A673 (cell line): ENCODE results near the gene CNTNAP4.

Experiments
- EZH2 ChIP-seq: fragments of 200-600 bp; sonication (generic); IDR thresholded peaks from 2 replicates; pipeline ENCODE4 v1.6.1; 2017; ENCODE audit warnings: borderline replicate concordance, low read depth, mild to moderate bottlenecking, mixed read lengths, antibody characterized with exemption, low read length; ENCODE audit not compliant: poor library complexity, severe bottlenecking
- TF ChIP-seq, protein P1 (sequence below): fragments of 300-800, 200-600 bp; sonication (generic); conservative IDR thresholded peaks from 2 replicates; pipeline ENCODE4 v1.5.1; 2017; ENCODE audit warnings: low read depth, mild to moderate bottlenecking, antibody characterized with exemption, low read length, moderate library complexity, mixed read lengths

GRCh38 chr16:76502555-76502954 is 225.4 kb downstream of the CNTNAP4 start:
- TF ChIP-seq, protein P1, sequence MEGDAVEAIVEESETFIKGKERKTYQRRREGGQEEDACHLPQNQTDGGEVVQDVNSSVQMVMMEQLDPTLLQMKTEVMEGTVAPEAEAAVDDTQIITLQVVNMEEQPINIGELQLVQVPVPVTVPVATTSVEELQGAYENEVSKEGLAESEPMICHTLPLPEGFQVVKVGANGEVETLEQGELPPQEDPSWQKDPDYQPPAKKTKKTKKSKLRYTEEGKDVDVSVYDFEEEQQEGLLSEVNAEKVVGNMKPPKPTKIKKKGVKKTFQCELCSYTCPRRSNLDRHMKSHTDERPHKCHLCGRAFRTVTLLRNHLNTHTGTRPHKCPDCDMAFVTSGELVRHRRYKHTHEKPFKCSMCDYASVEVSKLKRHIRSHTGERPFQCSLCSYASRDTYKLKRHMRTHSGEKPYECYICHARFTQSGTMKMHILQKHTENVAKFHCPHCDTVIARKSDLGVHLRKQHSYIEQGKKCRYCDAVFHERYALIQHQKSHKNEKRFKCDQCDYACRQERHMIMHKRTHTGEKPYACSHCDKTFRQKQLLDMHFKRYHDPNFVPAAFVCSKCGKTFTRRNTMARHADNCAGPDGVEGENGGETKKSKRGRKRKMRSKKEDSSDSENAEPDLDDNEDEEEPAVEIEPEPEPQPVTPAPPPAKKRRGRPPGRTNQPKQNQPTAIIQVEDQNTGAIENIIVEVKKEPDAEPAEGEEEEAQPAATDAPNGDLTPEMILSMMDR: no peak
- TF ChIP-seq EZH2: no peak
